ENCODE results near the gene SEMA6D. TPM values are rescaled to one million over a fixed set of nuclear protein-coding genes. Genes with fewer than 3 reads are reported as not detected.

The SEMA6D gene
- total RNA-seq, 4 donors from 2014 or later = 12.4 to 120 (median 105) TPM

DNA sequence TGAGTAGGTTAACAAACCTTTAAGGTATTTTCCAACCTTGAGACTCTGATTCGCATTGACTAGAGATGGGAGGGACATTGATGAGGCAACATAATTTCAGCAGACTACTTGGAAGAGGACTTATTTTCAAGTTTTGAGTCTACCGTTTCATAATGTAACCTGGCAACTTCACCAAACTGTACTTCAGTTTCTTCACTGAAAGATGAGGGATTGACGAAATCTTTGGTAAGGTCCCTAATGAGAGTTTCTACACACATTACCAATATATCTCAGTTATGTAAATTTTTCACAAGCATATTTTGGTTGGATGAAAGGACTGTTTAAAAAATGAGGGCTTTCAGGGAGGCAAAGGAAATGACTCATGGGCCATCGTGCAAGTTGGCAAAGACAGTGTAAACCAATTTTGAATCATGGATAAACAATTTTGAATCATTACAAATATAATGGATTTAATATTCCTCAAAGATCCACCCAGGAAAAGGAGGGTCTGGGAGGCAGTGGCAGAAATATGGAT is 28.7 kb upstream of the SEMA6D start:
- no peak for DNase-seq
- no peak for TF ChIP-seq POLR2A (IDR thresholded peaks at IDR 0.05)
- TF ChIP-seq, protein P1, sequence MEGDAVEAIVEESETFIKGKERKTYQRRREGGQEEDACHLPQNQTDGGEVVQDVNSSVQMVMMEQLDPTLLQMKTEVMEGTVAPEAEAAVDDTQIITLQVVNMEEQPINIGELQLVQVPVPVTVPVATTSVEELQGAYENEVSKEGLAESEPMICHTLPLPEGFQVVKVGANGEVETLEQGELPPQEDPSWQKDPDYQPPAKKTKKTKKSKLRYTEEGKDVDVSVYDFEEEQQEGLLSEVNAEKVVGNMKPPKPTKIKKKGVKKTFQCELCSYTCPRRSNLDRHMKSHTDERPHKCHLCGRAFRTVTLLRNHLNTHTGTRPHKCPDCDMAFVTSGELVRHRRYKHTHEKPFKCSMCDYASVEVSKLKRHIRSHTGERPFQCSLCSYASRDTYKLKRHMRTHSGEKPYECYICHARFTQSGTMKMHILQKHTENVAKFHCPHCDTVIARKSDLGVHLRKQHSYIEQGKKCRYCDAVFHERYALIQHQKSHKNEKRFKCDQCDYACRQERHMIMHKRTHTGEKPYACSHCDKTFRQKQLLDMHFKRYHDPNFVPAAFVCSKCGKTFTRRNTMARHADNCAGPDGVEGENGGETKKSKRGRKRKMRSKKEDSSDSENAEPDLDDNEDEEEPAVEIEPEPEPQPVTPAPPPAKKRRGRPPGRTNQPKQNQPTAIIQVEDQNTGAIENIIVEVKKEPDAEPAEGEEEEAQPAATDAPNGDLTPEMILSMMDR (IDR thresholded peaks at IDR 0.05) = no peak
- no peak overlapping the region for H3K27ac ChIP-seq
- no peak overlapping the region for H3K4me3 ChIP-seq
- no peaks in the 10 kb centered on the region for H3K36me3 ChIP-seq
- H3K27me3 ChIP-seq = no peaks in the 10 kb centered on the region
- H3K9me3 ChIP-seq = no peaks in the 10 kb centered on the region
- H3K4me1 ChIP-seq = no peaks in the 10 kb centered on the region

DNA sequence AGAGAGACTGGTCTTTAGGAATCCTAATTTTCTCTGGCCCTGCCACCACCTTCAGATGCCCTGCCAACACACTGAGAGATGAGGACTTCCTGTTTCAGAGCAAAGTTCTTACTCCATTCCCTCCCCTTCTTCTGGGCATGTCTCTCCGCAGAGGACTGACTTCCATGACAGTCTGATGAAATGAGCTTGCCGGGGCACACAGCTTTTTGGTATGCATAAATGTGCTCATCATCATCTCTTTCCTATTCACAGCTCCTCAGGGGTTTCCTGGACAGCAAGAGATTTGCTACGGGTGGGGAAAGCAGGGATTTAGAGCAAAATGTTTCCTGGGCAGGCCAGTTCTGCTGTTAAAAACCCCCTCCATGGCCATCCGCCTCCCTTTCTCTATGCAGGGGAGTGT is 27.6 kb upstream of the SEMA6D start:
- no peak for DNase-seq
- H3K4me3 ChIP-seq = no peak overlapping the region
- H3K27me3 ChIP-seq = no peaks in the 10 kb centered on the region
- H3K27ac ChIP-seq = no peak overlapping the region
- no peaks in the 10 kb centered on the region for H3K9me3 ChIP-seq
- H3K4me1 ChIP-seq = no peaks in the 10 kb centered on the region
- TF ChIP-seq, protein P1 (IDR thresholded peaks at IDR 0.05) = no peak
- TF ChIP-seq POLR2A (IDR thresholded peaks at IDR 0.05) = no peak
- no peaks in the 10 kb centered on the region for H3K36me3 ChIP-seq

DNA sequence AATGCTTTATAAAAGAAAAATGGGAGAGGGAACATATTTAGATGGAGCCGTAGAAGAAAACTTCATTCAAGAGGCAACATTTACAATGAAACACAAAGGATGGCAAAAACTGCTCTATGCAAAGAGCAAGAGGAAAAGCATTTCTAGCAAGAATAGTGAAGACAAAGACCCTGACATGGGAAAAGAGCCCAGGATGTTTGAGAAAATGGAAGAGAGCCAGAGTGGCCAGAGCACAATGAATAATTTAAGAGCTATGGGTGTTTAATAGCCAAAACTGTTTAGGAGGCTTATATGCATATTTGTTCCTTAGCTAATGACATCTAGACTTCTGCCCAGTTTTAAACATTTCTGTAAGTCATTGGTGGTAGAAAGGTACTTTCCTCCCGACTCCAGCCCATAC is 25.4 kb upstream of the SEMA6D start:
- no peaks in the 10 kb centered on the region for H3K36me3 ChIP-seq
- H3K4me1 ChIP-seq = no peaks in the 10 kb centered on the region
- DNase-seq = no peak
- H3K27me3 ChIP-seq = no peaks in the 10 kb centered on the region
- no peak for TF ChIP-seq POLR2A (IDR thresholded peaks at IDR 0.05)
- TF ChIP-seq, protein P1 (IDR thresholded peaks at IDR 0.05) = no peak
- H3K4me3 ChIP-seq = no peak overlapping the region
- no peaks in the 10 kb centered on the region for H3K9me3 ChIP-seq
- H3K27ac ChIP-seq = no peak overlapping the region

DNA sequence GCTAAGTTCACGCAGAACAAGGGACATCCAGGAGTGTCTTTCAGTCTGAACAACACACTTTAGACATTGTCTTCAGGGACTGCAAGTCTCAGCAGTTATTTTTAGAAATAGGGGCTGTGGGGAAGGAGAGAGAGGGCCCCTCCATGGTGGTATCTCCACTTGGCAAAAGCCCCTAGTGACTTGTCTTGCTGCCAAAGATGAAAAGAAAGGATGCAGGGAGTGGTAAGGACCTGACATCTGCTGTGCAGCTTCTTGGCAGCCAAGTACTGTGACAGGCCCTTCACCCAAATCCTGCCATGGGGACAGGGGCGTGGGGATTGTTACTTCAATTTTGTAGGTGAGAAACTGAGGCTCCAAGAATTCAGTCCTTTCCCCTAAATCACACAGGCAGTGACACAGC is 21.0 kb upstream of the SEMA6D start:
- H3K4me3 ChIP-seq = no peak overlapping the region

DNA sequence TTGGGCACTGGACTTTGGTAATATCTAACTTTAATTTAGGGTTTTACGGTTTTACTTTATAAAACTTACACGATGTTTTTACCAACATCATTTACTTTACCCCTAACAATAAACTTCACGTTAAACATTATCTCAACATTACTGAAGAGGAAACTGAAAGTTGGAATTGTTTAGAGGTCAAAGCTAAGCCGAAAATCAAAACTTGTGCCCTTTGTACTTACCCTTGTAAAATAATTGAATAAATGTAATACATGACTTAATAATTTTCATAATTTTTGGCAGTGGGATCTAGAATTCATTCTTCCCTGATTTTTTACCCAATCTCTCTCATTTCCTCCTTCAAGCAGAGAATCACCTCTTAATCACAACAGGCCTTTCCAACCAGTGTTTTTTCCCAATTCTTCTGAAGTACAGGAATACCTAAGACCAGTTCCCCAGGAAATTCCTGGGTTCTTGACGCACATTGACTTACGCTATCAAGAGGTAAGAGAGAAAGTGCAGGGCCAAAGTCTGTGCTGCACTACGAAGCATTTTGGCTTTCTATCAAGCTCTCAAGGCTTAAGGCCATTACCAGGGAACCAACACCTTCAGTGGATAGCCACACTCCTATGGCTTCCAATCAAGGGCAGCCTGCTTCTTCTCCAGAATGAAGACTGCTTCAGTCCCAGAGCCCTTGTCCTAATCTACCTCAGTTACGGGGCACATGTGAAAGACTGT is 11.9 kb upstream of the SEMA6D start:
- H3K36me3 ChIP-seq = no peaks in the 10 kb centered on the region
- peak in 1 of 3 donors; percentile 58 for DNase-seq
- H3K4me1 ChIP-seq = peaks cover 0 to 23% (median 1%) of the 10 kb centered on the region in 4 donors
- TF ChIP-seq POLR2A (IDR thresholded peaks at IDR 0.05) = no peak
- TF ChIP-seq, protein P1 (IDR thresholded peaks at IDR 0.05) = no peak
- H3K9me3 ChIP-seq = no peaks in the 10 kb centered on the region
- H3K27ac ChIP-seq = peak overlapping the region in 3 of 4 donors; percentile 56 to 81 (median 70)
- H3K27me3 ChIP-seq = no peaks in the 10 kb centered on the region
- peak overlapping the region in 1 of 4 donors; percentile 18 for H3K4me3 ChIP-seq

More for the DNA sequence above, 21.0 kb upstream of the SEMA6D start:
- Histone ChIP-seq H3K9me3 (no peaks in the 10 kb centered on the region), H3K36me3 (no peaks in the 10 kb centered on the region), H3K4me1 (no peaks in the 10 kb centered on the region), H3K27me3 (no peaks in the 10 kb centered on the region), H3K27ac (no peak overlapping the region)
- DNase-seq = no peak
- TF ChIP-seq, protein P1 (IDR thresholded peaks at IDR 0.05) = no peak
- TF ChIP-seq POLR2A (IDR thresholded peaks at IDR 0.05) = no peak

All from Peyer's patch (tissue), 4 donors.